ENCODE data around the gene MAMLD1. TPM values are rescaled to one million over a fixed set of nuclear protein-coding genes. Genes with fewer than 3 reads are reported as not detected.

The MAMLD1 gene
- total and polyA plus RNA-seq, 2 experiments from 2014 or later: 4.1 to 9.0 TPM

DNA sequence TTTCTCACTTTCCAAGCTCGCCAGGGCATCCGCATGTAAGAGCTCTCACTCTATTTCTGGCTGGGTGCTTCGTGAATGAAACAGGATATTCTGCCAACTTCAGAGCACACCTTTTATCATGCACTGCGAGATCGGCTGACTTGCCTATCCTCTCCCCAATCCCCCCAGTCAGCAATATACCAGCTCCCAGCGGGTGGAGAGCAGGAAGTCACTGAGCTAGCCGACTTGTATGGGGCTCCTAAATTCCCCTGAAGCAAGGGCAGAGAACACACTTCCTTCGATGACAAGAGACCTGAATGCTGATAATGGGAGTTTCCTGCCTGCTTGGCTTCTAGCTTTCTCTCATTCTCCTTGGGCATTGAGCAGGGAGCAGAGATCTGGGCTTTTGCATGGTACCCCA lies 33.8 kb upstream of the MAMLD1 start:
- H3K27me3 ChIP-seq (replicated peaks; ENCODE audit: insufficient read depth): no peaks in the 10 kb centered on the region
- no peaks in the 10 kb centered on the region for H3K36me3 ChIP-seq (ENCODE audit: low read depth)
- H3K79me2 ChIP-seq (ENCODE audit: insufficient read depth): no peaks in the 10 kb centered on the region
- H3K9me3 ChIP-seq (ENCODE audit: low read depth): no peaks in the 10 kb centered on the region
- H3K9me2 ChIP-seq (ENCODE audit: insufficient read depth): no peaks in the 10 kb centered on the region
- TF ChIP-seq EZH2phosphoT487 (IDR thresholded peaks at IDR 0.05; ENCODE audit: insufficient read depth, low read depth) (no peak), EZH2 (IDR thresholded peaks at IDR 0.05; ENCODE audit: insufficient read depth, poor library complexity, severe bottlenecking) (no peak)
- no peak overlapping the region for H3K4me3 ChIP-seq
- no peak overlapping the region for H2AFZ ChIP-seq
- no peak for DNase-seq
- no peak overlapping the region for H3K27ac ChIP-seq
- peaks cover 9% of the 10 kb centered on the region for H3K4me1 ChIP-seq (ENCODE audit: insufficient read depth)
- no peaks in the 10 kb centered on the region for H4K20me1 ChIP-seq (ENCODE audit: insufficient read depth)
- H3F3A ChIP-seq (ENCODE audit: insufficient read depth): no peaks in the 10 kb centered on the region; the same call in 1 of the 2 replicates
- H3K9ac ChIP-seq: no peak overlapping the region
- H3K4me2 ChIP-seq (ENCODE audit: unreplicated experiment): no peak overlapping the region
- in situ Hi-C loops (cut with MboI): no loop called here
- WGBS, 2 experiments (ENCODE audit: low coverage in 1 of 2, low lambda C conversion rate in 2 of 2, missing lambda C conversion rate in 2 of 2): 71 to 72% methylated on average over 8 of the region's 8 CpGs

DNA sequence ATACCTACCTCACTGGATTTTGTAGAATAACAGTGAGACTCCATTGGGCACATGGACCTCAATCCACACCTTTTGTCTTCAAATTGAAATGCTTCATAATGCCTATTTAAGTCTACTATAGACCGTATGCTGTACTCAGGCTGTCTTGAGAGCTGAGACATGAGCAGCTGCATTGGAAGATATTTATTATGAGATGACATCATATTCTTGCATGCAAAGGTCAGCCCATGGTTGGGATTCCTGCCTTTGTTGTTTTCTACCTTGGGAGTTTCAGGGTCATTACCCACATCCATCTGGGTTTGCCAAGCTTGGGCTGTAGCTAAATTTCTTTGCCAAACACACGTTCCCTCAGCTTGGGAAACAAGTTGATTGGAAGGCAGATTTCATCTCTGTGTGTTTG lies 33.2 kb upstream of the MAMLD1 start:
- Histone ChIP-seq H3F3A (ENCODE audit: insufficient read depth) (no peaks in the 10 kb centered on the region), H3K4me2 (ENCODE audit: unreplicated experiment) (no peak overlapping the region), H3K27ac (no peak overlapping the region), H3K27me3 (replicated peaks; ENCODE audit: insufficient read depth) (no peaks in the 10 kb centered on the region), H3K9ac (no peak overlapping the region), H2AFZ (no peak overlapping the region), H3K79me2 (ENCODE audit: insufficient read depth) (no peaks in the 10 kb centered on the region), H4K20me1 (ENCODE audit: insufficient read depth) (no peaks in the 10 kb centered on the region), H3K9me2 (ENCODE audit: insufficient read depth) (no peaks in the 10 kb centered on the region), H3K4me3 (no peak overlapping the region), H3K36me3 (ENCODE audit: low read depth) (no peaks in the 10 kb centered on the region), H3K9me3 (ENCODE audit: low read depth) (no peaks in the 10 kb centered on the region), H3K4me1 (ENCODE audit: insufficient read depth) (peaks cover 5% of the 10 kb centered on the region; the same call in 1 of the 2 replicates)
- 93 to 95% methylated on average over 2 of the region's 2 CpGs for WGBS, 2 experiments (ENCODE audit: low coverage in 1 of 2, low lambda C conversion rate in 2 of 2, missing lambda C conversion rate in 2 of 2)
- no peak for DNase-seq
- TF ChIP-seq EZH2phosphoT487 (IDR thresholded peaks at IDR 0.05; ENCODE audit: insufficient read depth, low read depth): no peak
- TF ChIP-seq EZH2 (IDR thresholded peaks at IDR 0.05; ENCODE audit: insufficient read depth, poor library complexity, severe bottlenecking): no peak
- in situ Hi-C loops (cut with MboI): no loop called here

GRCh38 chrX:150332023-150332422 lies 31.1 kb upstream of the MAMLD1 start:
- H3K4me3 ChIP-seq: no peak overlapping the region
- H4K20me1 ChIP-seq (ENCODE audit: insufficient read depth): no peaks in the 10 kb centered on the region
- no peaks in the 10 kb centered on the region for H3K9me2 ChIP-seq (ENCODE audit: insufficient read depth)
- no peaks in the 10 kb centered on the region for H3K27me3 ChIP-seq (replicated peaks; ENCODE audit: insufficient read depth)
- H3K36me3 ChIP-seq (ENCODE audit: low read depth): no peaks in the 10 kb centered on the region
- H3K9me3 ChIP-seq (ENCODE audit: low read depth): no peaks in the 10 kb centered on the region
- TF ChIP-seq EZH2 (IDR thresholded peaks at IDR 0.05; ENCODE audit: insufficient read depth, poor library complexity, severe bottlenecking) (no peak), EZH2phosphoT487 (IDR thresholded peaks at IDR 0.05; ENCODE audit: insufficient read depth, low read depth) (no peak)
- H3K9ac ChIP-seq: no peak overlapping the region
- no peaks in the 10 kb centered on the region for H3K79me2 ChIP-seq (ENCODE audit: insufficient read depth)
- WGBS, 2 experiments (ENCODE audit: low coverage in 1 of 2, low lambda C conversion rate in 2 of 2, missing lambda C conversion rate in 2 of 2): 93 to 100% methylated on average over 2 of the region's 2 CpGs
- H2AFZ ChIP-seq: no peak overlapping the region
- in situ Hi-C loops (cut with MboI): no loop called here
- no peak for DNase-seq
- H3F3A ChIP-seq (ENCODE audit: insufficient read depth): no peaks in the 10 kb centered on the region
- no peaks in the 10 kb centered on the region for H3K4me1 ChIP-seq (ENCODE audit: insufficient read depth)
- no peak overlapping the region for H3K4me2 ChIP-seq (ENCODE audit: unreplicated experiment)
- H3K27ac ChIP-seq: no peak overlapping the region

- TF ChIP-seq EZH2phosphoT487 (IDR thresholded peaks at IDR 0.05; ENCODE audit: insufficient read depth, low read depth): no peak
- TF ChIP-seq EZH2 (IDR thresholded peaks at IDR 0.05; ENCODE audit: insufficient read depth, poor library complexity, severe bottlenecking): no peak
- no peaks in the 10 kb centered on the region for H3F3A ChIP-seq (ENCODE audit: insufficient read depth)
- no peak overlapping the region for H3K4me3 ChIP-seq
- no peaks in the 10 kb centered on the region for H3K36me3 ChIP-seq (ENCODE audit: low read depth)
- no peaks in the 10 kb centered on the region for H3K27me3 ChIP-seq (replicated peaks; ENCODE audit: insufficient read depth)
- no peak overlapping the region for H3K27ac ChIP-seq
- no peak overlapping the region for H3K4me2 ChIP-seq (ENCODE audit: unreplicated experiment)
- H3K9me2 ChIP-seq (ENCODE audit: insufficient read depth): no peaks in the 10 kb centered on the region
- H3K4me1 ChIP-seq (ENCODE audit: insufficient read depth): no peaks in the 10 kb centered on the region
- in situ Hi-C loops (cut with MboI): no loop called here
- H3K9ac ChIP-seq: no peak overlapping the region
- no peak overlapping the region for H2AFZ ChIP-seq
- H4K20me1 ChIP-seq (ENCODE audit: insufficient read depth): no peaks in the 10 kb centered on the region
- H3K79me2 ChIP-seq (ENCODE audit: insufficient read depth): no peaks in the 10 kb centered on the region
- WGBS, 2 experiments (ENCODE audit: low coverage in 1 of 2, low lambda C conversion rate in 2 of 2, missing lambda C conversion rate in 2 of 2): 67 to 83% methylated on average over 1 of the region's 1 CpG
- no peaks in the 10 kb centered on the region for H3K9me3 ChIP-seq (ENCODE audit: low read depth)
- no peak for DNase-seq
Observed at GRCh38 chrX:150334100-150334499, 29.0 kb upstream of the MAMLD1 start.

GRCh38 chrX:150334981-150335380 lies 28.1 kb upstream of the MAMLD1 start:
- H3K27ac ChIP-seq: no peak overlapping the region
- DNase-seq: no peak
- H3F3A ChIP-seq (ENCODE audit: insufficient read depth): no peaks in the 10 kb centered on the region

More at GRCh38 chrX:150334981-150335380, 28.1 kb upstream of the MAMLD1 start:
- no peak overlapping the region for H3K9ac ChIP-seq
- in situ Hi-C loops (cut with MboI): no loop called here
- no peaks in the 10 kb centered on the region for H3K36me3 ChIP-seq (ENCODE audit: low read depth)
- no peak overlapping the region for H3K4me2 ChIP-seq (ENCODE audit: unreplicated experiment)
- no peaks in the 10 kb centered on the region for H3K4me1 ChIP-seq (ENCODE audit: insufficient read depth)
- H3K9me3 ChIP-seq (ENCODE audit: low read depth): no peaks in the 10 kb centered on the region
- no peak overlapping the region for H2AFZ ChIP-seq
- TF ChIP-seq EZH2 (IDR thresholded peaks at IDR 0.05; ENCODE audit: insufficient read depth, poor library complexity, severe bottlenecking): no peak
- no peak for TF ChIP-seq EZH2phosphoT487 (IDR thresholded peaks at IDR 0.05; ENCODE audit: insufficient read depth, low read depth)
- no peaks in the 10 kb centered on the region for H3K27me3 ChIP-seq (replicated peaks; ENCODE audit: insufficient read depth)
- no peaks in the 10 kb centered on the region for H4K20me1 ChIP-seq (ENCODE audit: insufficient read depth)
- H3K79me2 ChIP-seq (ENCODE audit: insufficient read depth): no peaks in the 10 kb centered on the region
- 86 to 88% methylated on average over 2 of the region's 2 CpGs for WGBS, 2 experiments (ENCODE audit: low coverage in 1 of 2, low lambda C conversion rate in 2 of 2, missing lambda C conversion rate in 2 of 2)
- no peaks in the 10 kb centered on the region for H3K9me2 ChIP-seq (ENCODE audit: insufficient read depth)
- no peak overlapping the region for H3K4me3 ChIP-seq
